Frontal cortex (tissue), 4 donors: Measurements from ENCODE around the gene APOC3. TPM values are rescaled to one million over a fixed set of nuclear protein-coding genes. Genes with fewer than 3 reads are reported as not detected.
"Not testable (repeated sequence)": the region's sequence is repeated elsewhere in the genome, so short reads cannot be mapped to it uniquely, and the experiment has no call there.

Experiments used
- DNase-seq, 2 donors: peaks; one replicate each; pipeline ENCODE4 v3.0.0; 2012; ENCODE audit warnings: low spot score in 2 of 2
- FAIRE-seq: peaks from 2 replicates; lab custom pipeline; 2012; peaks lifted over from hg19 to GRCh38; lab: Jason Lieb, UNC
- total RNA-seq: library from RNA; depleted of rRNA; stranded (reverse); fragments of >200 nt; gene quantifications from one replicate; pipeline ENCODE4 v1.2.3, GENCODE V29; 2014
- donor health status: control.
- donor health status: control.
- donor health status: control.

APOC3 gene
- total RNA-seq, 1 donor from 2014 or later, result not detected

- FAIRE-seq (no peak), DNase-seq (no peak)
Measured at GRCh38 chr11:116828632-116829524, 829 bp upstream of the APOC3 start.

- DNase-seq (no peak), FAIRE-seq (no peak)
Measured at GRCh38 chr11:116830184-116830912, 641 bp downstream of the APOC3 start.

GRCh38 chr11:116831790-116832349 is 2.2 kb downstream of the APOC3 start:
- DNase-seq (no peak), FAIRE-seq (no peak)

GRCh38 chr11:116832350-116833290 is 2.9 kb downstream of the APOC3 start:
- FAIRE-seq (no peak), DNase-seq (no peak)

- FAIRE-seq (no peak), DNase-seq (no peak)
Measured at GRCh38 chr11:116833491-116833815, 3.7 kb downstream of the APOC3 start.

- FAIRE-seq, result no peak
- no peak for DNase-seq
Measured at GRCh38 chr11:116833816-116834534, 4.3 kb downstream of the APOC3 start.

GRCh38 chr11:116834535-116835041 is 4.9 kb downstream of the APOC3 start:
- FAIRE-seq, DNase-seq: not testable (repeated sequence)

- FAIRE-seq, result no peak
- DNase-seq, result peak in 1 of 2 donors; percentile 59
Measured at GRCh38 chr11:116835042-116835772, 5.5 kb downstream of the APOC3 start.

GRCh38 chr11:116835791-116836631 is 6.3 kb downstream of the APOC3 start:
- DNase-seq (peak; percentile 79 to 86), FAIRE-seq (no peak)

- FAIRE-seq, result no peak
- DNase-seq, result no peak
Measured at GRCh38 chr11:116836632-116836991, 6.9 kb downstream of the APOC3 start.

- no peak for DNase-seq
- no peak for FAIRE-seq
Measured at GRCh38 chr11:116837231-116838091, 7.8 kb downstream of the APOC3 start, which contains the start of gene APOA1. TSS of gene APOA1 (minus strand) at chr11:116837622. CDS start at chr11:116837387, 235 bp downstream.

- FAIRE-seq, result no peak
- no peak for DNase-seq
Measured at GRCh38 chr11:116838321-116839084, 8.8 kb downstream of the APOC3 start.

GRCh38 chr11:116840224-116840745 is 10.6 kb downstream of the APOC3 start:
- FAIRE-seq (no peak), DNase-seq (peak in 1 of 2 donors; percentile 46)

- DNase-seq, result no peak
- FAIRE-seq, result no peak
Measured at GRCh38 chr11:116840746-116841296, 11.1 kb downstream of the APOC3 start.

GRCh38 chr11:116842117-116842516 is 12.4 kb downstream of the APOC3 start:
- DNase-seq, result no peak
- no peak for FAIRE-seq
